Mesenchymal stem cell (in vitro differentiated cells and primary cell): ENCODE results near the gene LRRC10.
A peak's percentile ranks its signal among the peaks of the same experiment; 100 is the strongest.

ENCODE experiments used
- DNase-seq: peaks from one replicate; pipeline ENCODE4 v3.0.0-alpha.2; 2013
- H2AFZ ChIP-seq: one replicate; pipeline ENCODE4 v1.6.1; 2013; ENCODE audit warnings: low read depth, mild to moderate bottlenecking, control low read depth, inconsistent platforms, low read length, moderate library complexity
- H2AK5ac ChIP-seq: 2 replicates; pipeline ENCODE4 v1.6.1; 2013; ENCODE audit warnings: low read length, moderate library complexity, mild to moderate bottlenecking, inconsistent platforms; ENCODE audit not compliant: severe bottlenecking
- H2BK120ac ChIP-seq: one replicate; pipeline ENCODE4 v1.6.1; 2013; ENCODE audit warnings: low read depth, mild to moderate bottlenecking, inconsistent platforms, low read length, moderate library complexity
- H2BK12ac ChIP-seq, 2 experiments: one replicate each; pipeline ENCODE4 v1.6.1; 2013; ENCODE audit warnings: inconsistent platforms in 2 of 2, low read length in 2 of 2, mild to moderate bottlenecking in 2 of 2, moderate library complexity in 2 of 2, control low read depth in 1 of 2
- H2BK15ac ChIP-seq: one replicate; pipeline ENCODE4 v1.6.1; 2013; ENCODE audit warnings: mild to moderate bottlenecking, low read depth, inconsistent platforms; ENCODE audit not compliant: poor library complexity, severe bottlenecking
- H2BK5ac ChIP-seq: 2 replicates; pipeline ENCODE4 v1.6.1; 2013; ENCODE audit warnings: low read depth, mild to moderate bottlenecking, low read length, control low read depth, inconsistent platforms; ENCODE audit not compliant: poor library complexity, severe bottlenecking
- H3K14ac ChIP-seq, 2 experiments: one replicate each; pipeline ENCODE4 v1.6.1; 2013; ENCODE audit warnings: inconsistent platforms in 2 of 2, low read length in 2 of 2, control low read depth in 1 of 2, mild to moderate bottlenecking in 1 of 2, moderate library complexity in 1 of 2
- H3K18ac ChIP-seq, 2 experiments: one replicate each; pipeline ENCODE4 v1.6.1; 2013; ENCODE audit warnings: inconsistent platforms in 2 of 2, low read length in 2 of 2, control low read depth in 1 of 2, low read depth in 1 of 2, mild to moderate bottlenecking in 1 of 2
- H3K23ac ChIP-seq, 2 experiments: one replicate each; pipeline ENCODE4 v1.6.1; 2013; ENCODE audit warnings: inconsistent platforms in 2 of 2, low read length in 2 of 2, mild to moderate bottlenecking in 2 of 2, moderate library complexity in 2 of 2, control low read depth in 1 of 2
- H3K27ac ChIP-seq: 2 replicates; pipeline ENCODE4 v1.5.1; 2013; ENCODE audit warnings: mild to moderate bottlenecking, moderate library complexity, low read length, control low read depth, inconsistent platforms; ENCODE audit not compliant: poor library complexity, severe bottlenecking
- H3K27me3 ChIP-seq, 2 experiments: 2 replicates each; pipeline versions ENCODE4 v1.6.1 to v1.7.0; 2013; ENCODE audit warnings: low read length in 2 of 2, mild to moderate bottlenecking in 2 of 2, moderate library complexity in 2 of 2, control low read depth in 1 of 2, inconsistent platforms in 1 of 2; ENCODE audit not compliant: control insufficient read depth in 1 of 2, insufficient read depth in 1 of 2
- H3K36me3 ChIP-seq, 2 experiments: 2 replicates each; pipeline versions ENCODE4 v1.6.1 to v1.7.0; 2013; ENCODE audit warnings: low read length in 2 of 2, control low read depth in 1 of 2, inconsistent platforms in 1 of 2, low read depth in 1 of 2, mild to moderate bottlenecking in 1 of 2; ENCODE audit not compliant: insufficient read depth in 2 of 2, control insufficient read depth in 1 of 2
- H3K4ac ChIP-seq, 2 experiments: one replicate each; pipeline ENCODE4 v1.6.1; 2013; ENCODE audit warnings: inconsistent platforms in 2 of 2, low read length in 2 of 2, mild to moderate bottlenecking in 2 of 2, moderate library complexity in 2 of 2, control low read depth in 1 of 2, low read depth in 1 of 2
- H3K4me1 ChIP-seq: 2 replicates; pipeline ENCODE4 v1.6.1; 2013; ENCODE audit warnings: low read depth, low read length, control low read depth; ENCODE audit not compliant: control insufficient read depth, insufficient read depth
- H3K4me2 ChIP-seq: 2 replicates; pipeline ENCODE4 v1.6.1; 2013; ENCODE audit warnings: low read length, mild to moderate bottlenecking, inconsistent platforms; ENCODE audit not compliant: poor library complexity, severe bottlenecking
- H3K4me3 ChIP-seq, 2 experiments: 2 replicates each; pipeline versions ENCODE4 v1.5.1 to v1.7.0; 2013; ENCODE audit warnings: low read length in 2 of 2, mild to moderate bottlenecking in 2 of 2, control low read depth in 1 of 2, low read depth in 1 of 2; ENCODE audit not compliant: insufficient read depth in 1 of 2
- H3K79me1 ChIP-seq: replicated peaks from 2 replicates; pipeline ENCODE4 v1.6.1; 2013; ENCODE audit warnings: mild to moderate bottlenecking, control low read depth, low read length, inconsistent platforms; ENCODE audit not compliant: poor library complexity, severe bottlenecking
- H3K9ac ChIP-seq: 2 replicates; pipeline ENCODE4 v1.7.0; 2013; ENCODE audit warnings: mild to moderate bottlenecking, low read length, moderate library complexity
- H3K9me3 ChIP-seq: 2 replicates; pipeline ENCODE4 v1.7.0; 2013; ENCODE audit warnings: mild to moderate bottlenecking, low read length; ENCODE audit not compliant: control insufficient read depth
- H4K8ac ChIP-seq: one replicate; pipeline ENCODE4 v1.6.1; 2013; ENCODE audit warnings: inconsistent platforms, mild to moderate bottlenecking, low read length, moderate library complexity
- H4K91ac ChIP-seq: one replicate; pipeline ENCODE4 v1.6.1; 2013; ENCODE audit warnings: mild to moderate bottlenecking, low read length, inconsistent platforms
- WGBS: methylation state at CpG from one replicate; pipeline ENCODE4 v1.1.7; 2013; ENCODE audit warnings: mixed read lengths; 5-methylcytosine and 5-hydroxymethylcytosine counted together
- small RNA-seq: library from polyadenylated mRNA; stranded (forward); fragments of <200 nt; extraction: miRNeasy Mini kit (QIAGEN cat#:217004); gene quantifications from one replicate; pipeline ENCODE3, GENCODE V24; 2013; ENCODE audit warnings: low read depth

LRRC10 gene

DNA sequence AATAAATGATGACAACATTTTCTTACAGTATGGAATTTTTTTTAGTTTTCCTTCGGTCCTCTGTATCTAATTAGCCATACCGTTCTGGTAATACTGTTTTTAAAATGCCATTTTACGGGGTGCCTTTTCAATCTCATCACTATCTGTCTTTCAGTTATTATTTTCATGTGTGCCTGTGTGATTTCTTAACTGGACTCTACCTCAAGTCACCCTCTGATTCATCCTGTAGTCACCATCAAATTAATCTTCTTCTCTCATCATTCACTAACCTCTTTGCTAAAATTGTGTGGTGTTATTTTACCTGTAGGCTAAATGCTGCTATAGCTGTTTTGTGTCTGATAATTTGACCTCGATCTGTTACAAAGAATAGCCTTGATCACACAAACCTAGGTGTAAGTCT, 41.5 kb downstream of the LRRC10 start:
- DNase-seq: no peak
- Histone ChIP-seq H3K27ac (no peak overlapping the region), H2BK120ac (no peak overlapping the region), H2AFZ (no peak overlapping the region), H3K4me1 (peaks cover 1% of the 10 kb centered on the region), H2BK5ac (no peak overlapping the region), H2BK15ac (no peak overlapping the region), H3K23ac (no peak overlapping the region), H3K9me3 (no peaks in the 10 kb centered on the region), H4K91ac (no peak overlapping the region), H3K4ac (no peak overlapping the region), H3K14ac (no peak overlapping the region), H3K27me3 (no peaks in the 10 kb centered on the region), H3K9ac (peak overlapping the region; percentile 41), H3K18ac (no peak overlapping the region), H3K4me3 (no peak overlapping the region), H3K79me1 (peaks cover 8% of the 10 kb centered on the region), H3K36me3 (peaks cover 11 to 73% of the 10 kb centered on the region in 2 experiments), H4K8ac (no peak overlapping the region), H2AK5ac (no peak overlapping the region), H2BK12ac (no peak overlapping the region), H3K4me2 (no peak overlapping the region)
- 87% methylated on average over 2 of the region's 4 CpGs for WGBS

DNA sequence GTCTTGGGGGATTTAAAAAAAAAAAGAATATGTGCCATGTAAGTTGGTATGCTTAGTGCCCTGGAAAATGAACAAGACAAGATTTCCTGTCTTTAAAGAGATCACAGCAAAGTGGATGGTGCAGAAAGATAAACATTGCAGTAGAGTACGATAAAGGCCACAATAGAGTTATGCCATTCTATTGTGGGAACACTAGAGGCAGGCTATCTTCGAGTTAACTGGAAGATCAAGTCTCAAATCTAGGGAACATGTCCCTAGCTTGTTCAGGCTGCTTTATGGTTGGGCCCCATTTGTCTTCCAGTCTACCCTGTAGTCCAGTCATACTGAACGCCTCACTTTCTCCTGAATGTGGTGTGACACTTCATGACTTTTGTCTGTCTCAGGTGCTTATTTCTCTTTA, 44.1 kb downstream of the LRRC10 start:
- Histone ChIP-seq H3K4ac (no peak overlapping the region), H2AK5ac (no peak overlapping the region), H2AFZ (no peak overlapping the region), H3K14ac (no peak overlapping the region), H2BK12ac (no peak overlapping the region), H2BK15ac (no peak overlapping the region), H4K91ac (no peak overlapping the region), H2BK5ac (no peak overlapping the region), H4K8ac (no peak overlapping the region), H3K9ac (no peak overlapping the region), H3K4me2 (no peak overlapping the region), H3K4me3 (no peak overlapping the region), H3K9me3 (no peaks in the 10 kb centered on the region), H2BK120ac (no peak overlapping the region), H3K27me3 (no peaks in the 10 kb centered on the region), H3K36me3 (peaks cover 6 to 67% of the 10 kb centered on the region in 2 experiments), H3K4me1 (peaks cover 1% of the 10 kb centered on the region), H3K18ac (no peak overlapping the region), H3K27ac (no peak overlapping the region), H3K79me1 (peaks cover 16% of the 10 kb centered on the region), H3K23ac (no peak overlapping the region)
- no peak for DNase-seq
- WGBS: 91% methylated on average over 3 of the region's 3 CpGs

DNA sequence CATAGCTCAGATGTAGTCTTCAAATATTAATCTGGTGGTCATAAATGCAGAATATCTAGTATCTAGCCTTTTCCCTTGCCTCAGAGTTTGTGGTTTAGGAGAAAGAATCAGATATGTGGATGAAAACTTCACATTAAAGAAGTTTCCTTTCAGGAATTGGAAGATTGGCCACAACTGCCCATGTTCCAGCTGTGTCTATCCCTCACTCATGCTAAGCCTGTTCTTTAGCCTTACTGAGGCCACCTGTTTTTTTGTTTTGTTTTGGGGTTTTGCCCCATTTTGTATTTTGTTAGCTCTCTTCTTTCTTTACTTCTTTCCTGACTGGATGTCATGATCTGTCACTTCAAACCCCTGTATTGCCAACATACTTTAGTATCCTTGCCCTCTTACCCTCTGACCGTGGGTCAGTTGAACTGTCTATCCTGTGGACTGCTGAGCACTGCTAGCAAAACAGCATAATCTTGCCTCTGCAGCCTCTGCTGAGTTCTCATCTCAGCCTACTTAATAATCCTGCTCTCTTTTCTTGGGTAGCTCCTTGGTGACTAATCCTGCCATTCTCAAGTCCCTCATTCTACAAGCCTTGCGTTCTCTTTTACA, 47.4 kb downstream of the LRRC10 start:
- no peak overlapping the region for H2BK5ac ChIP-seq
- no peak overlapping the region for H3K9ac ChIP-seq
- H3K27me3 ChIP-seq: no peaks in the 10 kb centered on the region
- 78% methylated on average over 2 of the region's 2 CpGs for WGBS
- peaks cover 18% of the 10 kb centered on the region for H3K79me1 ChIP-seq
- H3K36me3 ChIP-seq: peaks cover 3 to 50% of the 10 kb centered on the region in 2 experiments
- peak overlapping the region; percentile 9 for H3K4me2 ChIP-seq
- H2AK5ac ChIP-seq: no peak overlapping the region
- no peak overlapping the region for H2BK15ac ChIP-seq
- no peak overlapping the region for H4K8ac ChIP-seq
- H3K4me3 ChIP-seq: no peak overlapping the region
- H3K9me3 ChIP-seq: no peaks in the 10 kb centered on the region
- H4K91ac ChIP-seq: no peak overlapping the region
- H3K14ac ChIP-seq: peak overlapping the region in 1 of 2 experiments; percentile 48
- H2BK12ac ChIP-seq: no peak overlapping the region
- H3K4ac ChIP-seq: no peak overlapping the region
- H2AFZ ChIP-seq: no peak overlapping the region
- peaks cover under 1% of the 10 kb centered on the region for H3K4me1 ChIP-seq
- H3K18ac ChIP-seq: no peak overlapping the region
- H2BK120ac ChIP-seq: no peak overlapping the region
- H3K23ac ChIP-seq: peak overlapping the region in 1 of 2 experiments; percentile 96
- no peak overlapping the region for H3K27ac ChIP-seq
- no peak for DNase-seq

Small RNA genes lying within 50 kb of the gene (small RNA-seq; reads per million reads assigned to genes)
- gene MIR3913-1: 15.2 reads per million, percentile 84 among the genes with 10 or more reads in this experiment
